DMS153 treated with DMSO at 0.1 percent for 48 hours (cell line): ENCODE data around the gene NR6A1.

Source experiments
- DNase-seq: peaks from one replicate; lab custom pipeline; 2025; ENCODE audit not compliant: unreplicated experiment; lab: John Stamatoyannopoulos, UW

Gene NR6A1

DNA sequence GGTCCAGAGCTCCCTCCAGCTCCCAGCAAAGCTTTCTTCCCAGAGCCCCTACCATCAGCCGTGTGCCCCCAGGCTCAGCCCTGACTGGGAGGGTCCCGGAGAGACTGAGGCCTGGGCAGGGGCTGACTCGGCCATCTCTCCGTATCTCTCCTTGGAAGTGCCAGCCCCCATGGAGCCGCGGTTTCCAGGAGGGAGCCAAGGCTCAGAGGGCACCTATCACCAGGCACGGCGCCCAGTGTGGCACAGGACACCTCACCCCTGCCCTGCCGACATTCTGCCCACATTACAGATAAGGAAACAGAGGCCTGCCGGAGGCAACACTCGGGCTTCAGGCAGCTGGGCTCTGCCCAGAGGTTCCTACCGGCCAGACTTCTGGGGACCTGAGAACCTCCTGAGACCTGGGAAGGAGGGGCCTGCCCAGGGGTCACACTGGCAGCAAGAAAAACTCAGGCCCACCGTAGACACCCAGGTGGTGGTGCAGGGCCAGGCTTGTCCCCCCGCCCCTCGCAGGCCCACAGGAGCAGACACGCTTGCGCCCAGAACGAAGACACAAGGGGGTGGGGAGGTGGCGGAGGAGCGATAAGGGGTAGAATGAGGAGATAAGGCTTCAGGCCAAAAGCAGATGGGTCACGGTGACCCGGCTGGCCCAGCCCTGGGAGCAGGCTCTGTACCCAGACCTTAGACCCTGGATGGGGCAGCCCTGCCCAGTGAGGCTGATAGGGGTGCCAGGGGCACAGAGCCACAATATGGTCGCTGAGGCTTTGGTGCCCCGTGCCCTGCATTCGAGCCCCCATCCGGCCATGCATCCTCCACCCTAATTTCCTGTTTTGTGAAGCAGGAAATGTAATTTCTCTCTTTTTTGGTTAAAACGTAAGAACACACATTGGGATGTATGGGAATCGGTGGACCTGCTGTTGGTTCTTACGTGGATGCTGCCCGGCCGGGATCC is 275.7 kb downstream of the NR6A1 start:
- DNase-seq: no peak

DNA sequence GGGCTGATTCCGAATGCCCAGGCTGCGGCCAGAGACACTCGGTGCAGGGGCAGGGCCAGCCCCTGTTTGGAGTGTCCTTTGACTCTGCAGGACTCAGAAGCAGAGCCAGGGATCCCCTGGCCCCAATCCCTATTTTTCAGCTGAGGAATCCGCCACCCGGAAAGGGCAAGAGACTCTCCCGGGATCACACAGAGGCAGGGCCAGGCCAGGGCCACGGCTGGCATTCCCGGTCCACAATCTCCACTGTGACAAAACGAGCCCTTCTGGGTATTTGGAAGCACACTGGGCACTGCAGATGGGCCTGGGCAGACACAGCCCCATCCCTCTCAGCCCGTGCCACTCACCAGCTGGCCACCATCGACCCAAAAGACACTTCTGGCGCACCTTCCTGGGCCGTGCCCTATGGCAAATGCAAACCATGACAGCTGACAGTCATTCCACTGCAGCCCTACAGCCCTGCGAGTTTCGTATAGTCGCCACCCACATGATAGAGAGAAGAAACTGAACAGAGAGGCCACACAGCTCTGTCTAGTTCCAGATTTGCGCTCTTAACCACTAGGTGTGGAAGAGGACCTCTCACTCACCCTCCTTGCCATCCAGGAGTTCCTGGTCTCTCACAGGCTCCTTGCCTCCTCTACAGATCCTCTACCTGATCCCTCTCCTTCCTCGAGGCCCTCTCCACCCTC is 277.2 kb downstream of the NR6A1 start:
- DNase-seq: no peak

DNA sequence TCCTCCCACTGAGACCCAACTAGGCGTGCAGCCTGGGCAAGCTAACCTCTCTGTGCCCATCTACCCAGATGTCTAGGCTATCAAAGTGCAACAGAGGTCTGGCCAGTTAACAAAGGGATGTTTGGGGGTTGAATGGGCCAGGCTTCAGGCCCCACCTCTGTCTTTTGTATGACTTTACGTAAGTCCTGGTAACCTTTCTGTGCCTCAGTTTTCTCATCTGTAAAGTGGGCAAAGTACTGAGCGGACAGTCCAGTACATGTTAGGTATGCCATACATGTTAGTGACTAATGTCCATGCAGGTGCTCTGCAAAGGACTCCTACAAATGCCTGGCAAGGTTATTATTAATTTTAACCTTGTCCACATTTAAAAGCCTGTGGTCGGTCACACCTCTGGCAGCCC is 277.9 kb downstream of the NR6A1 start:
- DNase-seq: no peak

DNA sequence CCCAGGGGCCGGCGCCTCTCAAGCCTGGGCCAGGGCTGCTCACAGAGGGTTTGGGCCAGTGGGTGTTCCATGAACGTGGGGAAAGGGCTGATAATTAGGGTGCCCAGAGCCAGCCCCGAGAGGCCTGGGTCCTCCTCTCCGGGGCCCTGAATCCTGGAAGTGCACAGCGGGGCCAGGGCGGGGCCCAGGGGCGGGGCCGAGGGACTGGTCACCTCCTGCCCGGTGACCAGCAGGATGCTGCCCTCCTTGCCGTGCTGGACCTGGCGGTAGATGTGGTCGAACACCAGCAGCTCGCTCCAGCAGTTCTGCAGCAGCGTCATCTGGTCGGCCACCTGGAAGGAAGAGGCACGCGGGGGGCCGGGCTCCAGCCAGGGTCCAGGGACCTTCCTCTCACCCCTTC is 278.3 kb downstream of the NR6A1 start:
- DNase-seq: no peak

DNA sequence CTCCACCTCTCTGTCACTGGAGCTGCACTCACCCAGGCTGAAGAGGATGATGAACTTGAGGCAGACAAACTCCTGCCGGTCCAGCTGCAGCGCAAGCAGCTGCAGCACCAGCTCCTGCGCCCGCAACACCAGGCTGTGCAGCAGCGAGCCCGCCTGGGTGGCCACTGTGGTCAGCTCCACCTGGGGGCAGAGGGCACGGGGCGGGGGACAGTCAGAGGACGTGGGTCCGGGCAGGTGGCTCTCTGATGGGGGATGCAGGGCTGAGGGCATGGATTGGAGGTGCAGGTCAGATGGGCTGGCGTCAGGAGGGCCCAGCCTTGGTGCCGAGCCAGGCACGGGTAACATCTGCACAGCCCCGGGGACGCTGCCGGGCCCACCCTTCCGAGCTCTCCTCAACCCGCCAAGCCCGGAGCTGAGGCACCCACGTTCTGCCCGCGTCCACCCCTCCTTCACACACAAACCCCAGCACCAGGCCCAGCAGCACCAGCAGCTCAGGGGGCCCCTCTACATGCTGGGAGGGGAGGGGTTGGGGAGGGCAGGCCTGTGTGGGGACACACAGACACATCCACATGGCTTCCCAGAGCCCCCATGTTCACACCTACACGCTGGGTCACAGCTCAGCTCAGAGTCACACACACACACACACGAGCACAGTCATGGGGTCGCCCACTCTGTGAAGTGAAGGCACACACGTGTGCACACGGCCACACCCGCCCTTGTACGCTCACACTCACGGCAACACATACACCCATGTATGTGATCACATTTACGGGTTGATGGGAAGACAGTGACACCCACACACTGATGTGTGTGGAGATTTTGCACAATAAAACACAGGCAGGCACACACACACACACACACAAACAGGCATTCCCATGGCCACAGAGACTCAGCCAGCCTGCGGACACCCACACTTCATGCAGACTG is 279.8 kb downstream of the NR6A1 start:
- DNase-seq: no peak

DNA sequence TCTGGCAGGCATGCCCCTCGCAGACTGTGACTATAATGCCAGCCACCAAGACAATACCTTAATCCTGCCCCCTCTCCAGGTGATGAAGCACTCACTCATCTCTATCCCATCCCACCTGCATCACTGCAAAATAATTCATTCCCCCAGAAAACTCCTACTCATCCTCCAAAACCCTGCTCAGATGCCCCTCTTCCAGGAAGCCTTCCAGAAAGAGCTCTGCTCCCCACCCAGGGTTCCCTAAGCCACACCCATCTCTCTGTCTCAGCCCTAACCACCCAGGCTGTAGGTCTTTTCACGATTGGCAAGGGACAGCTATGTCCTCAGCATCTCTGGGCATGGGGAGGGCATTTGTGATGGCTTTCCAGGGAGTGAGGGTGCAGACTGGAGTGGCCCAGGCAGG is 281.1 kb downstream of the NR6A1 start:
- no peak for DNase-seq

DNA sequence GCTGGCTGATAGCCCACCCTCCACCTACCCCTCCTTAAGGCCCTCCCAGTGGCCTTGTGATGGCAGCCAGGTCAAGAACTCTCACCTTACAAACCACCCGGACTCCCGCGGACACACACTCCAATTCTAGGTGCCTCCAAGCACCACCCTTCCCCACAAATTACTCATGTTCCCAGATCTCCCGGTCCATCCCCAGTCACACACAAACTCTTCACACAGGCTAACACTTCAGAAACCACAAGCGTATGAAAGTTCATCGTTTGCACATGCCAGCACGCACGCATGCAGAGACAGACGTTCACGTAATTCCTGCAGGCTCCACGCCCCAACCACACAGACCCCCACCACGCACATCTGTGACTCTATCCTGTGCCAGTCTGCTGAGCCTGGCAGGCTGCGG is 281.9 kb downstream of the NR6A1 start:
- no peak for DNase-seq

DNA sequence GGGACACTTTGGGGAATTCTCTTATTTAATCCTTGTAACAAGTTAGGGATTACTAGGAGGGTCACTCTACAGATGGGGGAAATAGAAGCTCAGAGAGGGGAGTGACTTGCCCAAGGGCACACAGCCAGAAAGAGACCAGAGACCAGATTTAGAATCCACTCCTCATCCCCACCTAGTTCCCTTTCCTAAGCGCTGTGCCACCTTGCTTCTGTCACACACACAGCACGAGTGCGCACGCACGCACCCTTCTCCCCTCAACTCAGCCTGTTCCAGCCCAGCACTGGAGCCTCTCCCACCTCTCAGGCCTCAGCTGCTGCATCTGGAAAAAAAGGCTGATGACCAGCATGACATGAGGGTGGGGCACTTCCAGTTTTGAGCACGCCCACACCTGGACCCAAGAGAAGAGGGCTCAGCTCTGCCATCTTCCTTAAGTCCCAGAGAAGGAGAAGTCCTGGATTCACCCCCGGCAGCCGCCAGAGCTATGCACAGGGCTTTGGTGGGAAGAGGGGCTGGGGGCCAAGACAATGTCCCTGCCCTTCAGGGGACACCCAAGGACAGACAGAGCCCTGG is 282.4 kb downstream of the NR6A1 start:
- DNase-seq: no peak

DNA sequence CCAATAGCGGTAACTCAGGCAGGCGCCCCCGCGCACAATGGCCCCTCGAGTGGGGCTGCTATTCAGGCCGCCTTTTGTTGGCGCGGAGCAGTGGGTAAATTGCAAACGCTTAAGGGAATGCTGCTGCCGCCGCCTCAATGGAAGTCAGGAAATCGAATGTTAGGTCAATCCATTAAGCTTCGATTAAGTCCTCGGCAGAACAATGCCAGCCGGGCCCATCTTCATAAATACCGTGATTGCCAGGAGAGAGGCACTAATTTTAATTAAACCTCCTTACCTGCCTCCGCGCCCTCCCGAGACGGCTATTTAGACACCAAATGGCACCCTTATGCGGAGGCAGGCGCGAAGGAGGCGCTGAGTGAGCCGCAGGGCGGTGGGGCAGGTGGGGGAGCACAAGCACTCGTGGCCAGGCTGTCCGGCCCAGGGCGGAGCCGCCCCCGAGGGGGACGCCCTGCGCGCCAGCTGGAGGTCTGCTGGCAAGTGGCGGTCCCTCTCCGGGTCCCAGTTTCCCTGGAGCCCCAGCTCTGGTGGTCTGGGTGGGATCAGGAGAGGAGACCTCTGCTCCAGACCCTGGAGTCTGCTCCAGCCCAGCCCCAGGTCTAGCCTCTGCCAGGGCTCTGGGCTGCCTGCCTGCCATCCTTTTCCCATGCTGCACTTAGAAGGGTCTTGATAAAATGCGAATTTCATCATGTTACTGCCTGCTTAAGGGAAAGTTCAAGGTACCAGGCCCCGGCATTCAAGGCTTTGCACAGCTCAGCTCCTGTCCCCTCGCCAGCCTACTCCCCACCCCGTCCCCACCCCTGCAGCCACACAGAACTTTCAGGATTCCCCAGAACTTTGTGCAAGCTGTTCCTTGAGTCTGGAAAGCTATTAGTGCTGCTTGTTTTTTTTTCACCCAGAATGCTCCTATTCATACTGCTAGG is 283.6 kb downstream of the NR6A1 start:
- DNase-seq: no peak

DNA sequence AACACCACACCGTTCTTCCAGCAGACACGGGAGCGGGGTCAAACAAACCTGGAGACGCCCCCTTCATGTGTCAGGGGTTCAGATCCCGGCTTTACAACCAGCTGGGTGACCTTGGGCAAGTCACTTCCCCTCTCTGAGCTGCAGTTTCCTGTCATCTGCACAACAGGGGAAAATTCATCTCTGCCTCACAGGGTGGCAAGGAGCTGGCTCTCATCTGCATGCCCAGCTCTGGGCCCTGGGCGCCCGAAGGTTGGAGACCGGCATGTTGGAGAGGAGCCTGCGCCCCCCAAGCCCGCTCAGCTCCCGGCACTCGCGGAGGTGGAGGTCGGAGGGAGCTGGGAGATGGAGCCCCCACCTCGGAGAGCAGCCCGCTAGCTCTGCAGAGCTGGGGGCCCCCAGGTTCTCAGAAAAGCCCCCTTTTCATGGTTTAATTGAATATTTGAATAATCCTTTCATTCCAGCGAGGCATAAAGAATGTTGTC is 284.3 kb downstream of the NR6A1 start:
- DNase-seq: no peak

DNA sequence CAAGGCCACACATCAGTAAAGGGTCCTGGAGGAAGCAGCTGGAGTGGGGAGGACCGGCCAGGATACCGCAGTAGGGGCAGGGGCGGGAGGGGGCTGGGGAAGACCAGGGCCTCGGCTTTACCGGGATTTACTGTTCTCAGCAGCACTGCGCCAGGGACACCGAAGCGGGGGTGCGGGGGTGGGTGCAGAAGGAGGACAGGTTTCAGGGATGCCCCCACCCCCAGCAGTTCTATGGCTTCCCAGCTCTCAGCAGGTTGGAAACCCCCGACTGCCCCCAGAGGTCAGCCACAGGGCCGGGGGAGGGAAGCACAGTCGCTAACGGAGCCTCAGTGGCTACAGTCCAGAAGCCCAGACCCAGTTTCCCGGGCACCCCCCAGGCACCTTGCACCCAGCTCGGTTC is 285.2 kb downstream of the NR6A1 start:
- DNase-seq: no peak

DNA sequence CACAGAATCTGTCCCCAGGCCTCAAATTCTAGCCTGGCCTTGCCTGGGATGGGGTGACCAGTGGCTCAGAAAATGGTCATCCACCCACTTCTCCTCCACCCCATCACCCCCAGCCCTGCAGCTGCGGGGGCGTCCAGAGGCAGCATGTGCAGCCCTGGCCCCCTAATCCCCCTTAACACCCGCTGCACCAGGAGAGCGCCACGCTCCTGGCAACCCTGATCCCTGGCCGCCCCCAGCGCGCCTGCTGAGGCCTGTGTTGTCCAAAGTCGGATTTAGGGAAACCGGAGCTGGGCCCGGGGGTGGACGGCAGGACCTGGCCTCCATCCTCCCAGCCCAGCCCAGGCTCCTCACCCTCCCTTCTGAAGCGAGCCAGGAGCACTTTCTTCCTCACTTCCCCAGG is 285.9 kb downstream of the NR6A1 start:
- DNase-seq: no peak

DNA sequence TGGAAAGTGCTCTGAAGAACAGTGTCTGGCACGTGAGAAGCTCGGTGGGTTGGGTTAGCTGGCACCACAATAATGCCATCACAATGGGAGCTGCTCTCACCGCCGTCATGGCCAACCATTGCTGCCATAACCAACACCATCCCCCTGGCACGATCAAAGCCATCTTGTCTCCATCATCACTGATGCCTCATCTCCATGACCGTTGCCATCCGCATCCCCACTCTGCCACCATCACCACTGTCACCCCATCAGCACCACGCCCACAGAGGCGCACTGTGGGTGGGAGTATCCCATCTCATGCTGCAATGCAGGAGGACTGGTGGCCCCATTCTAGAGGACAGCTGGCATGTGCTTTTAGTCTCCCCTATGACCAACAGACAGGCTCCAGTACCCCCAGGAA is 287.6 kb downstream of the NR6A1 start:
- no peak for DNase-seq

DNA sequence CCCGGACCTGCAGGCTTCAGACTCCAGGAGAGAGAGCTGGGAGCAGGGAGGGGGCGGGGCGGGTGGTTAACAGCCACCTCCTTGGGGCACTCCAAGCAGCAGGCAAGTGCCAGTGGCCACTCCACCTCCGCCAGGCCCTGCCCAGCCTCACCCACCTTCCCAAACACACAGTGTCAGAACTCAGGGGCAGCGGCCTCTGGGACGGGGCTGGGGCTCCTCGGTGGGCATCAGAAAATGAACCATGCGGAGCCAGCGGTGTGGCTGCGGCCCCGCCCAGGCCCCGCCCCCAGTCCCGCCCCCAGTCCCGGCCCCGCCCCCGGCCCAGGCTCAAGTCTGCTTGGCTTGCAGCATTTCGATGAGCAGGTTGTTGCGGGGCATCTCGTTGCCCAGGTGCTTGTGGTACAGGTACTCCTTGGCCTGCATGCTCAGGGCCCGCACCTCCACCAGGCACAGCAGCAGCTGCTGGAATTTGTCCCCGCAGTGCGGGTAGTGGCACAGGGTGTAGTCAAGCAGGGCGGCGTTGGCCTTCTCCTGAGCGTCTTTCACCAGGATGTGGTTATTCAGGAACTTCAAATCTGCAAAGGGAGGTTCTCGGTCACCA is 288.6 kb downstream of the NR6A1 start:
- no peak for DNase-seq

DNA sequence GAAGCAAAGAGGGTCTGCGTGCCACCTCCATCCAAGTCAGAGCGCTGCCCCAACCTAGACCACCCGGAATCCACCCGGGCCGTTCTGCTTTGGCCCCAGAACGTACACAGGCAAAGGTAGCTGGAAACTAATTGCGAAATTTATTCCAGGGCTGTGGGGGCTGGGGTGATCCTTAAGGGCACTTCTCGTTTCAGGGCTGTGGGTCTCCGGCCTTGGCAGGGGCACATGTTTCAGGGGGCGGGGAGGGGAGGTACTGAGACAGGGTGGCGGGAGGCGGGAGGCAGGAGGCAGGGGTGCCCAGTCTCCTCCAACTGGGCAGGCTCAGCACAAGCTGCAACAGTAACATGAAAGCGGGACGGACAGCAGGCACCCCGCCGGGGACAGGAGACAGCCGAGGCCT is 290.0 kb downstream of the NR6A1 start:
- DNase-seq: no peak

DNA sequence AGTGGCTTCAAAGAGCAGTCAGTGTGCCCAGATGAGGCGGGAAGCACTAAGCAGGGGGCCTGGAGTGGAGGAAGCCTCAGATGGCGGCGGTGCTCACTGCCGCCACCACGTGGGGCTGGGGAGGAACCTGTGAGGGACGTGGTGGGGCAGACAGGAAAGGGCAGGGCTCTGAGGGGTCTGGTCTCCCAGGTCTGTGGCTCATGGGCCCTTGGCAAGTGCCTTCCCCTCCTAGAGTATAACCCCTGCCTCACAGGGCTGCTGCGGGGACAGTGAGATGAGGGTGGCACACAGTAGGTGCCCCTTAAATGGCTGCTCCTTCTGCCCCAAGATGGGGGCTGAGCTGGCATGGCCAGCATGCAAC is 290.5 kb downstream of the NR6A1 start:
- no peak for DNase-seq

DNA sequence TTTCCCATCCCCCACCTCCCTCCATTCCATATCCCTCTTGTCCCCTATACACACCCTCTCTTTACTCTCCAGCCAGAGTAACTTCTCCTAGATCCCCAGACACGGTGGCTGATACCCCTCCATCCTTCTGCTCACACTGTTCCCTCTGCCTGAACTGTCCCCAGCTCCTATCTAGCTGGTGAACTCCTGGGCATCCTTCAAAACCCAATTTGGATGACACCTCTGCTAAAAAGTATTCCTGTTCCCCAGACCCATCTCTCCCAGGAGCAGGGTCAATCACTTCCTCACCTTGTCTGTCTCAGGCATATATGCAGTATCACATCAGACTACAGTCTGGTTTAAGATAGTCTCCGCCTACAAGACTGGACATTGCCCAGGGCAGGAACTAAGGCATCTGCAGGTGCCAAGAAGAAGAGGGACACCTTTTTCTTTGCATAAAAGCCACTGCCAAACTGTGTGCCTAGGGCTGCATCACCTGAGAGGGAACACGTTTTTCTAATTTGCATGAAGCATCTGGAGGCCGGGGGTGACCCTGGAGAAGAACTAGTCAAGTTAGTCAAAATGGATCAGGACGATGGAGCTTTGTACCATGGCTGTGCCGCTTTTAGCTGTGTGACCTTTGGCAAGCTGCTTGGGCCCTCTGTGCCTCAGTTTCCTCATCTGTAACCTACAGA is 291.0 kb downstream of the NR6A1 start:
- no peak for DNase-seq

DNA sequence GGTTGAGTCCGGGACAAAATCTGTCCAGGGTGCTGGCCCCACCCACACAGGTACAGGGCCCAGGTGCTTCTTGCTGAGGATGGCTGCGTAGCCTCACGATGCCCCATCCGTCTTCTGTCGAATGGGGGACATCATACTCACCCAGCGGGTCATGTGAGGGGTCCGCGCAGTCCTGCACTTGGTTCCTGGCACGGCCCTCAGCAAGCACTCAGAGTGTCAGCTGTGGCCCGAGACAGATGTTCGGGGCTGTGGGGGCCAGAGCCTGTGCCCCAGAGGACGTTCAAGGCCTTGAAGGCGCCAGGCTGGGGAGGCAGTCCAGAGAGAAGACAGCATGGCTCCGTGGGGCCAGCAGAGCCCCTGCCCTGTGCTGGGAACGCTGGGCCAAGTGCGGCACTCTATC is 291.7 kb downstream of the NR6A1 start:
- DNase-seq: no peak

DNA sequence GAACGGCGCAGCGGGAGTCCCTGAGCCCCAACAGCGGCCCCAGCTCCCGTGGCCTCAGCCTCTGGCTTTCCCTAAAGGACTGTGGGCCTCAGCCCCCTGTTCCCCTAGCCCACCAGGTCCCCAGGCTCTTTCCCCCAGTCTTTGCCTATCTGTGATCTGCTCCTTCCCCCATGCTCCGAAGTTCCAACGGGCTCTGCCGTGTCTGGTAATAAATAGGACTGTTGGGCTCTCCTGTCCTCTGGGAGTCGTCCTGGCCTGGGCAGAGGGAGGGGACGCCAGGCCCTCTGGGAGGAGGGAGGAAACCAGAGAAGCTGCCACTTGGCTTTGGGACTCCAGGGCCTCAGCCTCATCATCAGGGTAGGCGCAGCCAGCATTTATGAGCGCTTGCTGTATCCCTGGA is 292.8 kb downstream of the NR6A1 start:
- DNase-seq: peak; percentile 69
